ENCODE results near the gene LZTR1.

- TF ChIP-seq POLR2AphosphoS5 (IDR thresholded peaks at IDR 0.05; ENCODE audit: insufficient read depth, low read depth, low read length) (no peak), CTCF (IDR thresholded peaks at IDR 0.05; ENCODE audit: extremely low read depth in 1 of 2, insufficient read depth in 1 of 2, low read depth in 1 of 2, low read length in 2 of 2) (no peak)
Measured at GRCh38 chr22:20962491-20962945, 19.6 kb upstream of the LZTR1 start.

Measured in endothelial cell of umbilical vein (primary cell).